ENCODE measurements around the gene GPLD1. TPM values are rescaled to one million over a fixed set of nuclear protein-coding genes. Genes with fewer than 3 reads are reported as not detected.

Gene GPLD1
- total and polyA plus RNA-seq, 4 donors: 0.50 to 8.2 (median 5.9) TPM

- no peak for ATAC-seq (ENCODE audit: low FRiP score)
- DNase-seq: no peak
- H3K4me3 ChIP-seq (ENCODE audit: low read length in 2 of 2): no peak overlapping the region
- H3K27me3 ChIP-seq (ENCODE audit: control insufficient read depth in 1 of 2, insufficient read depth in 2 of 2, low read length in 1 of 2): no peaks in the 10 kb centered on the region
- H3K4me1 ChIP-seq (ENCODE audit: control insufficient read depth in 1 of 2, insufficient read depth in 2 of 2, low read length in 2 of 2): no peaks in the 10 kb centered on the region
- no peaks in the 10 kb centered on the region for H3K36me3 ChIP-seq (ENCODE audit: control insufficient read depth in 1 of 2, insufficient read depth in 2 of 2, low read length in 1 of 2)
- 50 to 57% methylated on average over 4 of the region's 4 CpGs for WGBS, 2 donors
- intact Hi-C loops (cut with DNase I): loop anchor here in 1 of 2 donors (10.0 kb wide), 1 partner anchor 56 kb away; no protein-coding TSS in a partner anchor
- no peak overlapping the region for H3K27ac ChIP-seq (ENCODE audit: low read depth in 1 of 2, low read length in 2 of 2)
- no peaks in the 10 kb centered on the region for H3K9me3 ChIP-seq (ENCODE audit: control insufficient read depth, low read length)
Measured at GRCh38 chr6:24490948-24491347, 1.6 kb upstream of the GPLD1 start.

GRCh38 chr6:24489881-24490280 is 503 bp upstream of the GPLD1 start:
- Histone ChIP-seq H3K4me3 (ENCODE audit: low read length in 2 of 2) (no peak overlapping the region), H3K27me3 (ENCODE audit: control insufficient read depth in 1 of 2, insufficient read depth in 2 of 2, low read length in 1 of 2) (no peaks in the 10 kb centered on the region), H3K27ac (ENCODE audit: low read depth in 1 of 2, low read length in 2 of 2) (no peak overlapping the region), H3K9me3 (ENCODE audit: control insufficient read depth, low read length) (no peaks in the 10 kb centered on the region), H3K36me3 (ENCODE audit: control insufficient read depth in 1 of 2, insufficient read depth in 2 of 2, low read length in 1 of 2) (no peaks in the 10 kb centered on the region), H3K4me1 (ENCODE audit: control insufficient read depth in 1 of 2, insufficient read depth in 2 of 2, low read length in 2 of 2) (no peaks in the 10 kb centered on the region)
- DNase-seq: no peak
- no peak for ATAC-seq (ENCODE audit: low FRiP score)
- intact Hi-C loops (cut with DNase I): loop anchor here in 1 of 2 donors (10.0 kb wide), 1 partner anchor 55 kb away; no protein-coding TSS in a partner anchor
- 71 to 79% methylated on average over 2 of the region's 2 CpGs for WGBS, 2 donors

GRCh38 chr6:24486065-24486464 is 3.3 kb downstream of the GPLD1 start:
- H3K36me3 ChIP-seq (ENCODE audit: control insufficient read depth in 1 of 2, insufficient read depth in 2 of 2, low read length in 1 of 2): no peaks in the 10 kb centered on the region
- no peaks in the 10 kb centered on the region for H3K27me3 ChIP-seq (ENCODE audit: control insufficient read depth in 1 of 2, insufficient read depth in 2 of 2, low read length in 1 of 2)
- 86 to 90% methylated on average over 4 of the region's 4 CpGs for WGBS, 2 donors
- intact Hi-C loops (cut with DNase I): no loop called here
- H3K27ac ChIP-seq (ENCODE audit: low read depth in 1 of 2, low read length in 2 of 2): no peak overlapping the region
- ATAC-seq (ENCODE audit: low FRiP score) (no peak), DNase-seq (no peak)
- no peaks in the 10 kb centered on the region for H3K4me1 ChIP-seq (ENCODE audit: control insufficient read depth in 1 of 2, insufficient read depth in 2 of 2, low read length in 2 of 2)
- no peaks in the 10 kb centered on the region for H3K9me3 ChIP-seq (ENCODE audit: control insufficient read depth, low read length)
- H3K4me3 ChIP-seq (ENCODE audit: low read length in 2 of 2): no peak overlapping the region

GRCh38 chr6:24484657-24485323 is 4.6 kb downstream of the GPLD1 start:
- no peak overlapping the region for H3K27ac ChIP-seq (ENCODE audit: low read depth in 1 of 2, low read length in 2 of 2)
- no peaks in the 10 kb centered on the region for H3K4me1 ChIP-seq (ENCODE audit: control insufficient read depth in 1 of 2, insufficient read depth in 2 of 2, low read length in 2 of 2)
- ATAC-seq (ENCODE audit: low FRiP score): no peak
- H3K27me3 ChIP-seq (ENCODE audit: control insufficient read depth in 1 of 2, insufficient read depth in 2 of 2, low read length in 1 of 2): no peaks in the 10 kb centered on the region
- intact Hi-C loops (cut with DNase I): no loop called here
- DNase-seq: no peak
- WGBS, 2 donors: 94 to 97% methylated on average over 7 of the region's 7 CpGs
- H3K4me3 ChIP-seq (ENCODE audit: low read length in 2 of 2): no peak overlapping the region
- H3K36me3 ChIP-seq (ENCODE audit: control insufficient read depth in 1 of 2, insufficient read depth in 2 of 2, low read length in 1 of 2): no peaks in the 10 kb centered on the region
- H3K9me3 ChIP-seq (ENCODE audit: control insufficient read depth, low read length): no peaks in the 10 kb centered on the region

- WGBS, 2 donors: 90% methylated on average over 5 of the region's 5 CpGs
- intact Hi-C loops (cut with DNase I): no loop called here
- Histone ChIP-seq H3K36me3 (ENCODE audit: control insufficient read depth in 1 of 2, insufficient read depth in 2 of 2, low read length in 1 of 2) (no peaks in the 10 kb centered on the region), H3K4me3 (ENCODE audit: low read length in 2 of 2) (no peak overlapping the region), H3K27me3 (ENCODE audit: control insufficient read depth in 1 of 2, insufficient read depth in 2 of 2, low read length in 1 of 2) (no peaks in the 10 kb centered on the region), H3K9me3 (ENCODE audit: control insufficient read depth, low read length) (no peaks in the 10 kb centered on the region), H3K27ac (ENCODE audit: low read depth in 1 of 2, low read length in 2 of 2) (no peak overlapping the region), H3K4me1 (ENCODE audit: control insufficient read depth in 1 of 2, insufficient read depth in 2 of 2, low read length in 2 of 2) (no peaks in the 10 kb centered on the region)
- no peak for ATAC-seq (ENCODE audit: low FRiP score)
- DNase-seq: no peak
Measured at GRCh38 chr6:24481449-24481848, 7.9 kb downstream of the GPLD1 start.

- H3K4me3 ChIP-seq (ENCODE audit: low read length in 2 of 2): no peak overlapping the region
- WGBS, 2 donors: 91 to 93% methylated on average over 9 of the region's 9 CpGs
- DNase-seq (no peak), ATAC-seq (ENCODE audit: low FRiP score) (no peak)
- intact Hi-C loops (cut with DNase I): no loop called here
- no peaks in the 10 kb centered on the region for H3K9me3 ChIP-seq (ENCODE audit: control insufficient read depth, low read length)
- no peaks in the 10 kb centered on the region for H3K4me1 ChIP-seq (ENCODE audit: control insufficient read depth in 1 of 2, insufficient read depth in 2 of 2, low read length in 2 of 2)
- H3K27me3 ChIP-seq (ENCODE audit: control insufficient read depth in 1 of 2, insufficient read depth in 2 of 2, low read length in 1 of 2): no peaks in the 10 kb centered on the region
- no peak overlapping the region for H3K27ac ChIP-seq (ENCODE audit: low read depth in 1 of 2, low read length in 2 of 2)
- H3K36me3 ChIP-seq (ENCODE audit: control insufficient read depth in 1 of 2, insufficient read depth in 2 of 2, low read length in 1 of 2): no peaks in the 10 kb centered on the region
Measured at GRCh38 chr6:24480705-24481104, 8.7 kb downstream of the GPLD1 start.

- Histone ChIP-seq H3K9me3 (ENCODE audit: control insufficient read depth, low read length) (no peaks in the 10 kb centered on the region), H3K4me3 (ENCODE audit: low read length in 2 of 2) (no peak overlapping the region), H3K4me1 (ENCODE audit: control insufficient read depth in 1 of 2, insufficient read depth in 2 of 2, low read length in 2 of 2) (no peaks in the 10 kb centered on the region), H3K36me3 (ENCODE audit: control insufficient read depth in 1 of 2, insufficient read depth in 2 of 2, low read length in 1 of 2) (no peaks in the 10 kb centered on the region), H3K27ac (ENCODE audit: low read depth in 1 of 2, low read length in 2 of 2) (no peak overlapping the region), H3K27me3 (ENCODE audit: control insufficient read depth in 1 of 2, insufficient read depth in 2 of 2, low read length in 1 of 2) (no peaks in the 10 kb centered on the region)
- ATAC-seq (ENCODE audit: low FRiP score) (no peak), DNase-seq (no peak)
- whole genome bisulfite sequencing, 2 donors: 71 to 74% methylated on average over 4 of the region's 4 CpGs
- intact Hi-C loops (cut with DNase I): no loop called here
Measured at GRCh38 chr6:24478903-24479302, 10.5 kb downstream of the GPLD1 start.

GRCh38 chr6:24477070-24477469 is 12.3 kb downstream of the GPLD1 start:
- WGBS, 2 donors: 96 to 97% methylated on average over 1 of the region's 1 CpG
- ATAC-seq (ENCODE audit: low FRiP score): no peak
- Histone ChIP-seq H3K4me3 (ENCODE audit: low read length in 2 of 2) (no peak overlapping the region), H3K4me1 (ENCODE audit: control insufficient read depth in 1 of 2, insufficient read depth in 2 of 2, low read length in 2 of 2) (no peaks in the 10 kb centered on the region), H3K9me3 (ENCODE audit: control insufficient read depth, low read length) (no peaks in the 10 kb centered on the region), H3K27ac (ENCODE audit: low read depth in 1 of 2, low read length in 2 of 2) (no peak overlapping the region), H3K27me3 (ENCODE audit: control insufficient read depth in 1 of 2, insufficient read depth in 2 of 2, low read length in 1 of 2) (no peaks in the 10 kb centered on the region), H3K36me3 (ENCODE audit: control insufficient read depth in 1 of 2, insufficient read depth in 2 of 2, low read length in 1 of 2) (no peaks in the 10 kb centered on the region)
- no peak for DNase-seq
- intact Hi-C loops (cut with DNase I): no loop called here

- Histone ChIP-seq H3K36me3 (ENCODE audit: control insufficient read depth in 1 of 2, insufficient read depth in 2 of 2, low read length in 1 of 2) (no peaks in the 10 kb centered on the region), H3K27ac (ENCODE audit: low read depth in 1 of 2, low read length in 2 of 2) (no peak overlapping the region), H3K27me3 (ENCODE audit: control insufficient read depth in 1 of 2, insufficient read depth in 2 of 2, low read length in 1 of 2) (no peaks in the 10 kb centered on the region), H3K4me3 (ENCODE audit: low read length in 2 of 2) (no peak overlapping the region), H3K9me3 (ENCODE audit: control insufficient read depth, low read length) (no peaks in the 10 kb centered on the region), H3K4me1 (ENCODE audit: control insufficient read depth in 1 of 2, insufficient read depth in 2 of 2, low read length in 2 of 2) (no peaks in the 10 kb centered on the region)
- intact Hi-C loops (cut with DNase I): no loop called here
- ATAC-seq (ENCODE audit: low FRiP score) (no peak), DNase-seq (no peak)
- WGBS, 2 donors: 94 to 95% methylated on average over 6 of the region's 6 CpGs
Measured at GRCh38 chr6:24476631-24477030, 12.7 kb downstream of the GPLD1 start.

Data from aorta (tissue), 5 donors.